Measurements from ENCODE around the gene PLPP4.

PLPP4 gene

GRCh38 chr10:120426306-120426705 lies 30.7 kb upstream of the PLPP4 start:
- H3K9me3 ChIP-seq (ENCODE audit: control insufficient read depth, insufficient read depth, low read depth, low read length): no peaks in the 10 kb centered on the region
- no peaks in the 10 kb centered on the region for H3K4me1 ChIP-seq (ENCODE audit: control insufficient read depth, insufficient read depth, low read length)
- no peaks in the 10 kb centered on the region for H3K36me3 ChIP-seq (ENCODE audit: control insufficient read depth in 2 of 2, insufficient read depth in 1 of 2, low read length in 2 of 2)
- TF ChIP-seq REPIN1 (tag by site-specific recombination; IDR thresholded peaks at IDR 0.05; ENCODE audit: low read depth): no peak
- TF ChIP-seq ZNF654 (tag by site-specific recombination; IDR thresholded peaks at IDR 0.05; ENCODE audit: low read depth): no peak
- TF ChIP-seq KLF7 (tag by site-specific recombination; IDR thresholded peaks at IDR 0.05; ENCODE audit: borderline replicate concordance): no peak
- no peak for TF ChIP-seq RBAK (tag by site-specific recombination; IDR thresholded peaks at IDR 0.05)
- H3K27ac ChIP-seq (ENCODE audit: extremely low read depth, low read depth, low read length): no peak overlapping the region
- H3K4me3 ChIP-seq (ENCODE audit: low read depth, low read length): no peak overlapping the region
- CTCF ChIA-PET: no interaction called here
- POLR2A ChIA-PET: no interaction called here

- TF ChIP-seq KLF7 (tag by site-specific recombination; IDR thresholded peaks at IDR 0.05; ENCODE audit: borderline replicate concordance): no peak
- no peak for TF ChIP-seq ZBTB48 (tag by site-specific recombination; IDR thresholded peaks at IDR 0.05)
- TF ChIP-seq ZNF133 (tag by site-specific recombination; IDR thresholded peaks at IDR 0.05): no peak
- no peak for TF ChIP-seq ZNF555 (tag by site-specific recombination; conservative IDR thresholded peaks at IDR 0.05)
- no peak for TF ChIP-seq IKZF3 (tag by site-specific recombination; IDR thresholded peaks at IDR 0.05)
- no peak for TF ChIP-seq EGR2 (tag by site-specific recombination; IDR thresholded peaks at IDR 0.05; ENCODE audit: low read depth)
- no peak for TF ChIP-seq SP2 (tag by site-specific recombination; IDR thresholded peaks at IDR 0.05)
- no peak for TF ChIP-seq SP7 (tag by site-specific recombination; IDR thresholded peaks at IDR 0.05)
- no peak for TF ChIP-seq ZNF580 (tag by site-specific recombination; IDR thresholded peaks at IDR 0.05)
- no peak for TF ChIP-seq ZNF660 (tag by site-specific recombination; IDR thresholded peaks at IDR 0.05)
- TF ChIP-seq ZBTB17 (tag by site-specific recombination; IDR thresholded peaks at IDR 0.05): no peak
- TF ChIP-seq ZNF610 (tag by site-specific recombination; IDR thresholded peaks at IDR 0.05; ENCODE audit: borderline replicate concordance): no peak
- no peak for TF ChIP-seq ZBTB44 (tag by site-specific recombination; IDR thresholded peaks at IDR 0.05)
- no peak for TF ChIP-seq ZFP69B (tag by site-specific recombination; IDR thresholded peaks at IDR 0.05)
- TF ChIP-seq ZNF776 (tag by site-specific recombination; IDR thresholded peaks at IDR 0.05; ENCODE audit: borderline replicate concordance): no peak
- TF ChIP-seq ZNF530 (tag by site-specific recombination; IDR thresholded peaks at IDR 0.05; ENCODE audit: low read depth): no peak
- no peak for TF ChIP-seq ZNF16 (tag by site-specific recombination; IDR thresholded peaks at IDR 0.05; ENCODE audit: low read depth)
- POLR2A ChIA-PET: no interaction called here
- Histone ChIP-seq H3K4me1 (ENCODE audit: control insufficient read depth, insufficient read depth, low read length) (no peaks in the 10 kb centered on the region), H3K27ac (ENCODE audit: extremely low read depth, low read depth, low read length) (no peak overlapping the region), H3K36me3 (ENCODE audit: control insufficient read depth in 2 of 2, insufficient read depth in 1 of 2, low read length in 2 of 2) (no peaks in the 10 kb centered on the region), H3K9me3 (ENCODE audit: control insufficient read depth, insufficient read depth, low read depth, low read length) (no peaks in the 10 kb centered on the region), H3K4me3 (ENCODE audit: low read depth, low read length) (no peak overlapping the region)
- CTCF ChIA-PET: no interaction called here
Measured at GRCh38 chr10:120428754-120429153, 28.3 kb upstream of the PLPP4 start.

GRCh38 chr10:120429395-120429794 lies 27.6 kb upstream of the PLPP4 start:
- CTCF ChIA-PET: no interaction called here
- Histone ChIP-seq H3K9me3 (ENCODE audit: control insufficient read depth, insufficient read depth, low read depth, low read length) (no peaks in the 10 kb centered on the region), H3K36me3 (ENCODE audit: control insufficient read depth in 2 of 2, insufficient read depth in 1 of 2, low read length in 2 of 2) (no peaks in the 10 kb centered on the region), H3K4me1 (ENCODE audit: control insufficient read depth, insufficient read depth, low read length) (no peaks in the 10 kb centered on the region), H3K27ac (ENCODE audit: extremely low read depth, low read depth, low read length) (no peak overlapping the region), H3K4me3 (ENCODE audit: low read depth, low read length) (no peak overlapping the region)
- TF ChIP-seq PATZ1 (tag by site-specific recombination; IDR thresholded peaks at IDR 0.05): no peak
- TF ChIP-seq ZFP37 (tag by site-specific recombination; IDR thresholded peaks at IDR 0.05): no peak
- TF ChIP-seq ZNF600 (tag by site-specific recombination; IDR thresholded peaks at IDR 0.05): no peak
- TF ChIP-seq ZNF112 (tag by site-specific recombination; IDR thresholded peaks at IDR 0.05): no peak
- no peak for TF ChIP-seq KLF8 (tag by site-specific recombination; IDR thresholded peaks at IDR 0.05)
- TF ChIP-seq ZSCAN30 (tag by site-specific recombination; IDR thresholded peaks at IDR 0.05): no peak
- TF ChIP-seq ZXDB (tag by site-specific recombination; IDR thresholded peaks at IDR 0.05): no peak
- no peak for TF ChIP-seq IKZF3 (tag by site-specific recombination; IDR thresholded peaks at IDR 0.05)
- TF ChIP-seq EGR2 (tag by site-specific recombination; IDR thresholded peaks at IDR 0.05; ENCODE audit: low read depth): no peak
- TF ChIP-seq ZSCAN23 (tag by site-specific recombination; IDR thresholded peaks at IDR 0.05): no peak
- TF ChIP-seq ZNF341 (tag by site-specific recombination; IDR thresholded peaks at IDR 0.05; ENCODE audit: low read depth): no peak
- no peak for TF ChIP-seq ZEB2 (tag by site-specific recombination; IDR thresholded peaks at IDR 0.05)
- TF ChIP-seq ZNF292 (tag by site-specific recombination; IDR thresholded peaks at IDR 0.05; ENCODE audit: borderline replicate concordance, low read depth): no peak
- POLR2A ChIA-PET: no interaction called here

Data from HEK293 (cell line).